NCI-H82 (cell line): ENCODE measurements around the gene GRHL1.

Experiments
- DNase-seq: peaks from one replicate; lab custom pipeline; 2025; lab: John Stamatoyannopoulos, UW

Gene GRHL1

GRCh38 chr2:9994462-9994861 is 43.0 kb downstream of the GRHL1 start:
- DNase-seq, result no peak

- no peak for DNase-seq
Observed at GRCh38 chr2:9995059-9995458, 43.6 kb downstream of the GRHL1 start.

DNA sequence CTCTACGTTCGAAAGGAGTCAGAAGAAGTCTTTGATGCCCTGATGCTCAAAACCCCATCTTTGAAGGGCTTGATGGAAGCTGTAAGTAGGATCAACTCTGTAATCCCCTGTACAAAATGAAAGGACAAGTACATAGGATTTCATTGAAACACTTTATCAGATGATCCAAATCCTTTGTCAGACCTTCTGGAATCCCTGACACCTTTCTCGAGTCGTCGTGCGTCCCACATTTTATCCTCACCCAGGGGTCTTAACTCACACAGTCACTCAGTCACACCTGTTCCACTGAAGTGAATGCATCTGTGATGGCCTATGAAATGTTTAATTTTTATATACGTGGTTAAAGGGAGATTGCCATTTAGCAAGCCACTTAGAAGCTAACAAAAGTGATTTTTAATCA is 44.8 kb downstream of the GRHL1 start:
- DNase-seq, result peak; percentile 87

DNA sequence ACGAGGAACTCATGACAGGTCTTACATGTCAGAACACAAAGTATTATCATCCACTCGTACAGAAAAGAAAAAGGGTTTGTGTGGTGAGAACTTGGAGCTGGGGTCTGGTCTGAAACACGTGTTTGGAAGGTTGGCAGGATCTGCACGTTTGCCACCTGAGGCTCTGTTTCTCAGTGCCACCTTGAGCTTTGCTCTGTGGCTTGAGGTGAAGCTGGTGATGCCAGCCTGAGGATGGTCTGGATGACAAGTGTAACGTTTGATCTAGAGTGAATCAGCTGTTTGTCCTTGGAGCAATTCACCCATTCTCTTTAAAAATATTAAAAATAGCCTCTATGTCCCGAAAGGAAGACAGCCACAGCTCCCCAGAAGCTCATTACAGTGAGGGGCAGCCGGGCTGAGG is 46.4 kb downstream of the GRHL1 start:
- DNase-seq, result no peak

DNA sequence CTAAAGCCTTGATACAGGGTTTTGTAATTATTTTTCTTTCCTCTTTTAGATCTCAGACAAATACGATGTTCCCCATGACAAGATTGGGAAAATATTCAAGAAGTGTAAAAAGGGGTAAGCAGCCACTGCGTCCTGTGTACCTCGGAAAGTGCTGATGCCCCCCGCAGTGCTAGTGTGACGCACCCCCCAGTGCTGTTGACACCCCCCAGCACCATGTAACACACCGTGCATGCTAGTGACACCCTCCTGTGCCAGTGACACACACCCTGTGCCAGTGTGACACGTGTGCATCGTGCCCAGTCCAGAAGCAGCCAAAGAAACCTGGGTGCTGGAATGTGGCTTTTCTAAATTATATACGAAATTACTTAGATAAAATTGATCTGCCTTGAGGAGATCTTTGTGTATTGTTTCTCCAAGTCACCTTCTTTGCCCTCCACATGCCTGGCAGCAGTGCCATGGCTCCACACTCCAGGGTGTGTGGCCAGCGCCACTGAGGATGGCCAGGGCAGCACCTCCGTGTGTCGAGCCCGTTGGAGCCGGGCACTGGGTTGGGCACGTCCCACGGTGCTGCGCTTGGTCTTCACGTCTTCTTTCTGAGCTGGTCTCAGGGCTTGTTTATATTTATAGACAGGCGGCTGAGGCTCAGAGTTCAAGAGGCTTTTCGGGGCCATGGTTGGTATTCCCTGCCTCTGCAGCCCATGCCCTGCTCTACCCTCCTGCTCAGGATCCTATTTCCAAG is 47.6 kb downstream of the GRHL1 start:
- no peak for DNase-seq

DNA sequence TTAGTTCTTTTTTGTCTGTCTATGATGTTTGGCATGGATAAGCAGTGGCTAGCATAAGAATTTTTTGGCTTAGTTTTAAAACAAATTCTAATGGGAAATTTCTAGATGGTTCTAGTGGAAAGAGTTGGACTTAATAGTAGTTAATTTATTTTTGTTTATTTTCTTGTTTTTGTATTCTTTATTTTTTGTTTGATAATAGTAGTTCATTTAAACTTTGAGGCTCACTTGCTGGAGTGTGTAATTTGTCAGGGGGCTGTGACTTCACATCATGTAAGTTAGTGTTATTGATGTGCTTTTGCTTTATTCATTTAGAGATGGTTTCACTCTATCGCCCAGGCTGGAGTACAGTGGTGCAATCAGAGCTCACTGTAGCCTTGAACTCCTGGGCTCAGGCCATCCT is 48.2 kb downstream of the GRHL1 start:
- DNase-seq, result no peak

DNA sequence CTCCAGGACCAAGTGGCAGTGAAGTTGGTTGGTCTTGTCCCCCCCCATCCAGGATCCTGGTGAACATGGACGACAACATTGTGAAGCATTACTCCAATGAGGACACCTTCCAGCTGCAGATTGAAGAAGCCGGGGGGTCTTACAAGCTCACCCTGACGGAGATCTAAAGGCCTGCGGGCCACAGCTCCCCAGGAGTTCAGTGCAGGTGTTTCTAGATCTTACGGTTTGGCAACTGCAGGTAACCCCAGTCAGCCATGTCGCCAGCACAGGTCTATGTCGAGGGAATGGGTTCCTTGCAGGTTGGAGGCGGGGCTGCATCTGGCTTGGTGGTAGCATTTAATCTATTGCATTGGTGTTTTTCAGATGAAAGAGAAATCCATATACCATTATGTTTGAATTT is 49.0 kb downstream of the GRHL1 start:
- DNase-seq, result no peak

- no peak for DNase-seq
Observed at GRCh38 chr2:10001586-10001985, 50.1 kb downstream of the GRHL1 start.

GRCh38 chr2:10002109-10002508 is 50.6 kb downstream of the GRHL1 start:
- no peak for DNase-seq

- no peak for DNase-seq
Observed at GRCh38 chr2:10002681-10003080, 51.2 kb downstream of the GRHL1 start.

DNA sequence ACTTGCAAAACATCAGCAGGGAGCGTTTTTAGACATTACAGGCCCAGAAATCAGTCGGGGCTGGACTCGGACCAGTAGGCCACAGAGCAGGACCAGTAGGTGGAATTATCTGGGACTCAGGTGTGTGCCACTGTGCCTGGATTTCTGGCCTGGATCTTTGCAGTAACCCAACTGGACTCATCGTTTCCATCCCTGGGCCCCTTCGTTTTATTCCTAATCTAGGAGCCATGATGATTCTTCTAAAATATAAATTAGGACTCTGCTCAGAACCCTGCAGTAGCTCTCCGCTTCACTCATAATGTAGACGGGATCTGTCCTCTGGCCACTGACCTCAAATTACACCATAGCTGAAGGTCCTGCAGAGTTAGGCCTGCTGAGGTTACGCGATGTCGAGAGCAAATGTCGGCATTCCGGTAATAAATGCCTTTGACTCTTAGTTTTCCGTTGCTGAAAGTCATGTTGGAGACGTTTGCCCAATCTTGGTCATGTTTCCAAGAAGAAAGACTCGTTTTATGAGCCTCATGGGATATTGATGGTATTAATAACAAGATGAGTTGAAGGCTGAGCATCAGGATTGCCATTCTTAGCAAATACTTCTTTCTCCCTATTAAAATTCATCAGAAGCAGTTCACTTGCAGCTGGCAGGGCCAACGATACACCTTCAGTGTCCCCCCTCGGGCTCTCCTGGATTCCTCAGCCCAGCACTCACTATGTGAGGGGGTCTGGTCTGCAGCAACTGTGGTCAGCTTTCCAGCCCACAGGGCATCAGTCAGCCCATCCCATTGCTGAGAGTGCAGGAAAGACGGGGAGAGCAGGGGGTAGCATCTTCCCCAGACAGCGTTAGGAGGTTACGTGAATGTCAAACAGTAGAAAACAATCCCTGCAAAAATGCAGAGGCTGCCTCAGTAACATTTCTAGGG is 52.0 kb downstream of the GRHL1 start:
- DNase-seq, result no peak

- no peak for DNase-seq
Observed at GRCh38 chr2:10004401-10004800, 52.9 kb downstream of the GRHL1 start.

- no peak for DNase-seq
Observed at GRCh38 chr2:10004836-10005235, 53.3 kb downstream of the GRHL1 start.

DNA sequence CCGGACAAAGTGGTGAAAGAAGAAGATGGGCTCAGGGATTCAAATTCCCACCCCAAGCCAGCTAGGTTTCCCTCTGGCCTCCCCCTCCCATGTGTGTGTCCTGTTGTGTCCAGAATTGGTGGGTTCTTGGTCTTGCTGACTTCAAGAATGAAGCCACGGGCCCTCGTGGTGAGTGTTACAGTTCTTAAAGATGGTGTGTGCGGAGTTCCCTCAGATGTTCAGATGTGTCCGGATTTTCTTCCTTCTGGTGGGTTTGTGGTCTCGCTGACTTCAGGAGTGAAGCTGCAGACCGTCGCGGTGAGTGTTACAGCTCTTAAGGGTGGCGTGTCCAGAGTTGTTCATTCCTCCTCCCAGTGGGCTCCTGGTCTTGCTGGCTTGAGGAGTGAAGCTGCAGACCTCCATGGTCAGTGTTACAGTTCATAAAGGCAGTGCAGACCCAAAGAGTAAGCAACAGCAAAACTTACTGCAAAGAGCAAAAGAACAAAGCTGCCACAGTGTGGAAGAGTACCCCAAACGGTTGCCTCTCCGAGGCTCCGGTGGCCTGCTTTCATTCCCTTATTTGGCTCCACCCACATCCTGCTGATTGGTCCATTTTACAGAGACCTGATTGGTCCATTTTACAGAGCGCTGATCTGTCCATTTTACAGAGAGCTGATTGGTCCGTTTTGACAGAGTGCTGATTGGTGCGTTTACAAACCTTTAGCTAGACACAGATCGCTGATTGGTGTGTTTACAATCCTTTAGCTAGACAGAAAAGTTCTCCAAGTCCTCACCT is 54.2 kb downstream of the GRHL1 start:
- DNase-seq, result no peak

- no peak for DNase-seq
Observed at GRCh38 chr2:10006236-10007161, 55.0 kb downstream of the GRHL1 start.

- DNase-seq, result no peak
Observed at GRCh38 chr2:10007435-10007834, 55.9 kb downstream of the GRHL1 start.

DNA sequence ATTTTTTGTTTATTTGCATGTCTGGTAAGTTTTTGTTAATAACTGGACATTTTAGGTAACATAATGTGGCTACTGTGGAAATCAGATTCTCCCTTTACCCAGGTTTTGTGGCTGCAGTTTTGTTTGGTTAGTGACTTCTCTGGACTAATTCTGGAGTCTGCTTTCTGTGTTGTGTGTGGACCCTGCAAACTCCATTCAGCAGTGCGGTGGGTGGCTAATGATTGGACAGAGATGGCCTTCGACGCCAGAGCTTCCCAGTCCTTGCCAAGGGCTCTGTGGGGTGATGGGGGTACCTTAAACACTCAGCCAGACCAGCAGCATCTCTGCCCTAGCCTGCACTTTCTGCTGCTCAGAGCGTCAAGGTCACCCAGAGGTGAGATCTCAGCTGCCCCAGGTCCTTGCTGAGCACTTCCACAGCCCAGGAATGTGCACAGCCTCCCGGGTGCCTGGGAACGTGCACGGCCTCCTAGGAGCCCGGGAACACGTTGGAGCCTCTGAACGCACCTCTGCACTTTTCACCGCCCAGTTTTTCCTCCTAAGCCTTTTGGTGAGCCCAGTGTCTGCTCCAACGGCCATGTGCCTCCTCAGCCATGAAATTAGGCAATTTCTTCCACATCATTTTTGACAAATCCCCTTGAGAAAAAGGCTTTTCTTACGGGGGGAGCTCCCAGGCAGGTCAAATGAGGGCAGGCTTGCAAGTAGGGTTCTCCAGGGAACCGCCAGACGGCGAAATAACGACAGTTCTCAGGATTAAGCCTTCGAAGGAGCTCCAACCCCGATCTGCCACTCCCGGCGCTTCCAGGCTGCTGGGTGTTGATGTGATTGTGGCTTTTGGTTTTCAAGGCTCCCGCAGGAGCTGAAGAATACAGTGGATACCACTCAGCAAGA is 56.7 kb downstream of the GRHL1 start:
- peak; percentile 81 for DNase-seq

GRCh38 chr2:10008809-10009176 is 57.3 kb downstream of the GRHL1 start:
- no peak for DNase-seq

DNA sequence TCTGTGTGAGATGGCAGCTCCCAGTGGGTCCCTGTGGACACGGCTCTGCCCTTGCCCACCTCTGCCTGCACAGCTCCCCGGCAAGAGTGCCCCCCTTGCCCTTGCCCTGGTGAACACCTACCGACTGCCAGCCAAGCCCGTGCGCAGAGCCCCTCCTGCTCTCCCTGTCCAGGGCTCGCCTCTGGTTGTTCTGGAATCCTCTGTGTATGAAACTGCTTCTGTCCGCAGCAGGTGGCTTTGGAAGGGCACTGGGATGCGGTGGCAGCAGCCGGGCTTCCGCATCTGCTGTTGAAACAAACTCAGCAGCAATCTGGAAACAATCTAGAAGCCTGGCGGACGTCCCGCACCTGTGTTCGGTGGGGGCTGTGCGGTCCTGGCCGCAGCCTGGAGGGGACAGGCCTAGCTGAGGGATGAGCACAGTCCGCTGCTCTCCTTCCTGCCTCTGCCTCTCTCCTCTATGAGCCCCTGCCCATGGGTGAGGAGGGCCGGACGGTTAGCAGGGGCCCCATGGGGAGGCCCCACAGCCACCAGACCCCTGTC is 57.8 kb downstream of the GRHL1 start:
- no peak for DNase-seq
